ENCODE results near the gene SPHK1. TPM values are rescaled to one million over a fixed set of nuclear protein-coding genes. Genes with fewer than 3 reads are reported as not detected.

The SPHK1 gene
- total RNA-seq, 1 donor from 2014 or later, result 6.5 TPM

- no peak for DNase-seq
These were observed 21.1 kb upstream of the SPHK1 start for GRCh38 chr17:76363107-76363842.

- no peak for DNase-seq
These were observed 19.0 kb upstream of the SPHK1 start for GRCh38 chr17:76365256-76365903.

GRCh38 chr17:76366247-76366646 lies 18.2 kb upstream of the SPHK1 start:
- DNase-seq, result no peak

DNA sequence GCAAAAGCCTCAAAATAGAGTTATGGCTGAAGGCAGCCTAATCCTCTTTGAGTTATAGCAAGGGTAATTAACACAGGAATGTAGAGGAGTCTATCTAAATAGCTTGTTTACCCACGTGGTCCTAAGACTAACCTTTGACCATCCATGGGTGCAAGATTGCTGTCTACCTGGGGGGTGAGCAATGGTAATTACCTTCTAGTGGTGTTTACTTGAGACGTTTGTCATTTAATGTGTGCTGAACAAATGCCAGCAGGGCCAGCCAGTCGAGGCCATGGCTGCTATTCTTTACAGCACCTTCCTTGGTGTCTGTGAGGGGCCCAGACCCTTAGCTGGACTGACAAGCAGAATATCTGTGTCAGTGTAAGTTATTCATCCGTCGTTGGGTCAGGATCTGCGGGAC lies 16.8 kb upstream of the SPHK1 start:
- DNase-seq, result no peak

DNA sequence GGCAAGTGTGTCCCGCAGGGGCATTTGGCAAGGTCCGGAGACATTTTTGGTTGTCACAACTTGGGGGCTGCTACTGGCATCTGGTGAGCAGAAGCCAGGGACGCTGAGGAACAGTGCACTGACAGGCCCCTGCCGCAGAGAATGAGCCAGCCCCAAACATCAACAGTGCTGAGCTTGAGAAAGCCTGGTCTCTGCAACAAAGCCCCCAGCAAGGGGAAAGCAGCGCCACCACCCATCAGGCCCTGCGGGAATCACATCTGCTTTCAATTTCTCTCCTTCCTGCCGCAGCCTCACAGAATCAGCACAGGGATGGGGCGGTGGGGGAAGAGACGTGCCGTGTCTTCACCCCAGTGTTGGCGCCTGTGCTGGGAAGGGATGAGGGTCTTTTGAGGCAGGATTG lies 15.9 kb upstream of the SPHK1 start:
- DNase-seq, result peak; percentile 38

DNA sequence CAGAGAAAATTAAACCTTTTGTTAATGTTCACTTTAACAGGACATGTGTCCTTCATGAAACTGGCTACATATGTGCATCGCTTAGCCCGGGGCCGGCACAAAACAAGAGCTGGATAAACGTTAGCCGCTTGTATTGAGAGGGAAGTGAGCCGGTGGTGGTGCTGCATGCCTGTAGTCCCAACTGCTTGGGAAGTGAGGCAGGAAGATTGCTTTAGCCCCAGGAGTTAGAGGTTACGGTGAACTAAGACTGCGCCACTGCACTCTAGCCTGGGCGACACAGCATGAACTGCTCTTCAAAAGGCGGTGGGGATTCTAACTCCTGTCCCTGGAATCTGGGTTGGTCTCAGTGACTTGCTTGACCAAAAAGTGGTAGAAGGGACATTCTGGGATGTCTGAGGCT lies 15.0 kb upstream of the SPHK1 start:
- DNase-seq, result no peak

DNA sequence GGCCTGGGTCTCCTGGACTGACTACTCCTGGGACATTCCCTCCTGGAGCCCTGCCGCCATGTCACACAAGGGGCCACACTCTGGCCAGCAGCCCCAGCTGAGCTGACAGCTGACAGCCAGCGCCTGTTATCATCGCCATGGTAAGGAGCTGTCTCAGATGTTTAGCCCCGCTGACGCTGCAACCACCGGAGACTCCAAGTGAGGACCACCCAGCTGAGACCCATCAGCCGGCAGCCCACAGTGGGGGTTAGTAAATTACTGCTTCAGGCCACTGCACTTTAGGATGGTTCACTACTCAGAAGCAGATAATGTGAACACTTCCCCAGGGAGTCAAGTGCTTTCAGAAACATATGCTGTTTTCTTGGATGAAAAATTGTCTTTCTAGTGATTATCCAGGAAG lies 14.6 kb upstream of the SPHK1 start:
- DNase-seq, result peak; percentile 43

GRCh38 chr17:76370261-76370993 lies 14.0 kb upstream of the SPHK1 start:
- DNase-seq, result peak; percentile 47

DNA sequence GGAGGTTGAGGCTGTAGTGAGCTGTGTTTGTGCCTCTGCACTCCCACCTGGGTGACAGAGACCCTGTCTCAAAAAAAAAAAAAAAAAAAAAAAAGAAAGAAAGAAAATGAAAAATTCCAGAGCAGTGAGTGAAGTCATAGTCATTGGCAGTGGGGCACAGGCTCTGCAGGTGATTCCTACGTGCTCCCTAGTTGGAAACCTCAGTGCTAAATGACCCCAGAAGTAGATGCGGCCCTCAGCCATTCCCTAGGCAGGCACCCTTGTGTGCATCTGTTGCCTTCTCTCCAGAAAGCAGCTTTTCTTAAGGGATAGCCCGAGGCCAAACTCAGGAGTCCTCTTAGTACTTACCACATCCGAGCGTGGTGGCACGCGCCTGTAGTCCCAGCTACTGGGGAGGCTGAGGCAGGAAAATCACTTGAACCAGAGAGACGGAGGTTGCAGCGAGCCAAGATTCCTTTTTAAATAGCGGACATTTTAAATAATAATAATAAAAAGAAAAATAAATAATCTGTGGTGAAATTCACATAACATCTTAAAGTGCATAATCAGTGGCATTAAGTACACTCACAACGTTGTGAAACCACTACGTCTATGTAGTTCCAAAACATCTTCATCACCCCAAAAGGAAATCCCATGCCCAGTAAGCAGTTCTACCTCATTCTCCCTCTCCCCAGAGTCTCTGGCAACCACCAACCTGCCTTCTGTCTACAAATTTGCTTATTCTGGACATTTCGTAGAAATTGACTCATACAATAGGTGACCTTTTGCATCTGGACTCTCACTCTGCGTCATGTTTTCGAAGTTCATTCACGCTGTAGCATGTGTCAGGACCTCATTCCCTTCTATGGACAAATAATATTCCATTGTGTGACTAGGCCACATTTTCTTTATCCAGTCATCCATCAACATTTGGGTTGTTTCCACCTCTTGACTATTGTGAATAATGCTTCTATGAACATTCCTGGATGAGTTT lies 12.5 kb upstream of the SPHK1 start:
- DNase-seq, result no peak

DNA sequence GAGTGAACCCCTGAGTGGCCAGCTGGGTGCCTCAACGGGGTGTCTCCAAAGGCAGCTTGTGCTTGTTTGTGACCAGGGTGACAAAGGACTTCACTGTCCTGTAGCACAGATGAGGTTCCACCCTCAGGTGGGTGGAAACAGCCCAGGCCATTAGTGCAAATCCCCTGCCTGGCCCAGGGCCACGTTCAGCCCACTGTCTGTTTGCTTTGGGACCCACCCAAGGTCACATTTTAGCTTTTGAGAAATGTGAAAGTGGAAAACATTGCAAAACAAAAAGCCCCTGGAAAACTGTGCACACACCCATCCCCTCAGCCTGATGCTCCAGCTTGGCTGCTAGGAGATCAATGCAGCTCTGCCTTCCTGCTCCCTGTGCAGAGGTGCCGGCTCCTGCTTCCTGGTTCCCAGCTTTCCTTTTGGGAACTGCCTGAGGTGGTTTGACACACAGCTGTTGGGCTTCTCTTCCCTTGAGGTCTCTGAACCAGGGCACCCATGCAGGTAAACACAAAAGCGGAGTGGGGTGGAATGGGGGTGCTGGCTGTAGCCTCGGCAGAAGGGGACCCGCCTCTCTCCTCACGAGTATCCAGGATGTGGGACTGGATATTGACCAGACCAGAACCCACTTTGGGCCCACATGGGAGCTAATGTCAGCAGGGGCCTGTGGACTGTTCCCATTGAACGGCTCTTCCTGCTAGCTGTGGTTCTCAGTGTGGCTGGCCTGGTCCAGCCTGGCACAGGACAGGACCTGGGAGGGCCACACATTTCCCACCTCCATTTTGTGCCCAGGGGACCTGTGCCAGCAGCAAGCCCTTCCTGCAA lies 7.9 kb upstream of the SPHK1 start:
- peak; percentile 50 for DNase-seq

- DNase-seq, result no peak
These were observed 5.7 kb upstream of the SPHK1 start for GRCh38 chr17:76378548-76379274.

- DNase-seq, result no peak
These were observed 5.2 kb upstream of the SPHK1 start for GRCh38 chr17:76379275-76379641.

GRCh38 chr17:76379646-76380376 lies 4.6 kb upstream of the SPHK1 start:
- DNase-seq, result no peak

GRCh38 chr17:76381633-76382350 lies 2.6 kb upstream of the SPHK1 start:
- DNase-seq, result peak; percentile 50

DNA sequence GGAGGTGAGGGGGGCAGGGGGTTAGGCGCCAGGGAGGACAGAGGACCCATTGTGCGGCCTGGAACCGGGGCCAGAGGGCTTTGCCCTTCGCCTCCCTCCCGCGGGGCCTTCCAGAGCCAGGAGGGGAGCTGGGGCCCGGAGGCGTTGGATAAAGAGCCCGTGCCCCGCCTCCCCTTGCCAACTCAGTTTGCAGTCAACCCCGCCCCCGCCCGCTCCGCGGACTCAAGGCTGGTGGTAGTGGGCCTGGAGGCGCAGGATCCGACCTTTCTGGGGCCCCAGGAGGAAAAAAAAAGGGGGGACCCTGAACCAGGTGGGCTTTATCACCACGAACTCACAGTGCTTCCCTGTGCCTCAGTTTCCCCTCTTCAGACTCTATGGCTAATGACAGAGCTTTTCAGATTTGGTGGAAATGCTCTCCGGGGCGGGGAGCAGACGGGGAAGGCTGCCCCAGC lies 2.0 kb upstream of the SPHK1 start:
- peak; percentile 47 for DNase-seq

DNA sequence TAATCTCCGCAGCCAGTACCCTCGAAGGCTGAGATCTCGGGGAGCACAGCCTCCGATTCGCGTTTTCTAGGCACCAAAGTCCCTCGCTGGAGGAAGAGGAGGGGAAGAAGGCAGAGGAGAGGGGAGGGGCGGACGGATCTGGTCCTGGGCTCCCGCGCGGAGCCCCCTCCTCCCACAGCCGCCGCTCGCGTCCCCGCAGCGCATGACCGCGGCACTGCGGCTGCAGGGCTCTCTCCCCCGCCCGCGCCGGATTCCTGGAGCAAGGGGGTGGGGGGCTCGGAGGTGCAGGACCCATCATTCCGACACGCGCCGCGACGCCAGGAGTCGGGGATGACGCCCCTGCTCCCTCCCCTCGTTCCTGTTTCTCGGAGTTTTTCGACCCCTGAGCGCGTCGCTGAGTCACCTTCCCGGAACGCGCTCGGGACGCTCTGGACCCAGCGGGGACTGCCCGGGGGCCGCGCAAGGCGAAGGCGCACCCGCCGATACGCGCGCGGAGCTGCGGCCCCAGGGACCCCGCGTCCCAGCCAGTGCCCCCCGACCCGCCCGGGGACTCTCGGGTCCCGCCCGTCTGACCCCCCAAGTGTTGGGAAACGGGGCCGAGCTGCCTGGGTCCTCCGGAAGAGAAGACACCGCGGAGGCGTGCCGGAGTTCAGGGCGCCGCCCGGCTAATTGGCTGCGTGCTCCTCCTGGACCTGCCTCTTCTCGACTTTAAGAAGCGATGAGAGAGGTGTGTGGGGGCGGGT lies 1.4 kb upstream of the SPHK1 start:
- peak; percentile 54 for DNase-seq

- DNase-seq, result peak; percentile 80
These were observed 725 bp upstream of the SPHK1 start for GRCh38 chr17:76383546-76384221.

Data from tongue (tissue), 2 donors.